ENCODE data around the gene ENO1.

The ENO1 gene

DNA sequence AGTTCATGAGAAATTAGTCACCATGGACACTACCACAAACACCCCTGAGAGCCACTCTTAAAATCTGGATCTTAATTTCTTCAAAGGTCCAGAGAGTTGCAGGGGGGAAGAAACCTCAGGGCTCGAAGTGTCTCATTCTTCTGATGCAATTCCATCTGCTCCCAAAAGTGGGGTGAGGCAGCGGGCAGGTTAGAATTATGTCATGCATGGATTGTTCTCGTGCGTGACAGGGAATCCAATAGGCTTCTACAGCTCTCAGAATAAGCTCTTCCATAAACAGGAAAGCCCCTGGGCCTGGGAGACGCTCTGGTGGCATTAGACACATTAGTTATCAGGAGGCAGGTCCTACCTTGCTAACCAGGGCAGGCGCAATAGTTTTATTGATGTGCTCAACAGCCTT, 8.4 kb downstream of the ENO1 start:
- DNase-seq = no peak

DNA sequence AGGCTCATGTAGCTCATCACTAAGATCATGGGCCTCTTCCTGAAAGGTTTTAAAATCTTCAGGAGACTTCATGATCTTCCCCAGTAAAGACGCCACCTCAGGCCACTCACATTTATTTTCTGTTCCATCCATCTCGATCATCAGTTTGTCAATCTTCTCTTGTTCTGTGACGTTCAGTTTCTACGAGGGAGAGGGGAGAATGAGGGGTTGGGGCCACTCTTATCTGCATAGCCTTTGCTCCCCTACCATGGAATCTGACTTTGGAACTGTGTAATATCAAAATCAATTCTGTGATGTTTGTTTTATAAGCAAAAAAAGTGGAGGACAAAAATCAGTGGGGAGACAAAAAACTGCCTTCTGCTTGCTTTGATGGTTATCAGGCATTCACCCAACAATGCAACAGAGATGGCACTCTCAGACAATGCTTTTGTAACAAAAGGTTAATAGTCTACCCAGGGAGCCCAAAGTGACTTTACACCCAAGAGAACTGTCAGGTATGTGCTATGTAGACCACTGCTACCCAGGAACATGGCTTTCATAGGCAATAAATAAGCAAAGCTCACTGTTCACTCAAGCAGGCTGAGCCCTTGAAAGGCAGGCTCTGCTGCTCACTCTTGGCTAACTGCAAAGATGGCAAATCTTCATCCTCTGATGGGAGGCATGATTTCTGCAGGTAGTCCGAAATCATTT, 10.5 kb downstream of the ENO1 start:
- DNase-seq = no peak

DNA sequence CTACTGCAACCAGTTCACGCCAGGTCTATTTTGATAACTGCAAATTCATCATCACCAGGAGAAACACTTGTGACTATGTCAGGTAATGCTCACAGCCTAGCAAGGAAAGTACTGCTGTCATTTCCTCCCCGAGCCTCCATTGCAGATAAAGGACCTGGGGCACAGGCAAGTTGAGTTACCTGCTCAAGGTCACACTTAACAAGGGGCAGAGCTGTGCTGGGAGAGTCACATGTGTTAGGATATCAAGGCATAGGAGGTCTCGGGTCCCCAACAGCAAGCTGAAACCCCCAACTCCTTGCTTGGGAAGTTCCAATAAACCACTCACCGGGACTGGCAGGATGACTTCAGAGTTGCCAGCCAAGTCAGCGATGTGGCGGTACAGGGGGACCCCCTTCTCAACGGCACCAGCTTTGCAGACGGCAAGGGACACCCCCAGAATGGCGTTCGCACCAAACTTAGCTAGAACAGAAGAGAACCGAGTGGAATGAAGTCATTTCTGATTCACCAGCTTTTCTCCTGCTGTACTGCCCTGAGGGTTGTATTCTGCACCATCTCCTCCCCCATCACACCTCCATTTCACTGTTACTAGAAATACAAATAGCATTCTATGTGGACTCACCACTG, 11.6 kb downstream of the ENO1 start:
- DNase-seq = no peak

DNA sequence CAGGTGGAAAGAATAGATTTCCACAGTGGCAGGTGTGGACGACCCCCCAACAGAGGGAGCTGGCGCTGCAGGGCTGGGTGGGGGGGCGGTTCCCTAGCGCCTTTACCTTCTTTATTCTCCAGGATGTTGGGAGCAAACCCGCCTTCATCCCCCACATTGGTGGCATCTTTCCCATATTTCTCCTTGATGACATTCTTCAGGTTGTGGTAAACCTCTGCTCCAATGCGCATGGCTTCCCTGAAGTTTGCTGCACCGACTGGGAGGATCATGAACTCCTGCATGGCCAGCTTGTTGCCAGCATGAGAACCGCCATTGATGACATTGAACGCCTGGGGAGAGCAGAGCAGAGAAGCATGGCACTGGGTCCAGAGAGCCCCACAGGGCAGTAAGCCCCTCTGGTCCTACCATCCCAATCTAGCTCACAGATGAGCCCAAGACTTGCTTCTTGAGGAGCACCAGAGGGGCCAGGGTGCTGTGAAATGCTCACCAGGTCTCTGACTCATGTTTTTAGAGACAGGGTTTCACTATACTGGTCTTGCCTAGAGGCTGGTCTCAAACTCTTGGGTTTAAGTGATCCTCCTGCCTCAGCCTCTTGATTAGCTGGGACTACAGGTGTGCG, 12.2 kb downstream of the ENO1 start:
- no peak for DNase-seq

DNA sequence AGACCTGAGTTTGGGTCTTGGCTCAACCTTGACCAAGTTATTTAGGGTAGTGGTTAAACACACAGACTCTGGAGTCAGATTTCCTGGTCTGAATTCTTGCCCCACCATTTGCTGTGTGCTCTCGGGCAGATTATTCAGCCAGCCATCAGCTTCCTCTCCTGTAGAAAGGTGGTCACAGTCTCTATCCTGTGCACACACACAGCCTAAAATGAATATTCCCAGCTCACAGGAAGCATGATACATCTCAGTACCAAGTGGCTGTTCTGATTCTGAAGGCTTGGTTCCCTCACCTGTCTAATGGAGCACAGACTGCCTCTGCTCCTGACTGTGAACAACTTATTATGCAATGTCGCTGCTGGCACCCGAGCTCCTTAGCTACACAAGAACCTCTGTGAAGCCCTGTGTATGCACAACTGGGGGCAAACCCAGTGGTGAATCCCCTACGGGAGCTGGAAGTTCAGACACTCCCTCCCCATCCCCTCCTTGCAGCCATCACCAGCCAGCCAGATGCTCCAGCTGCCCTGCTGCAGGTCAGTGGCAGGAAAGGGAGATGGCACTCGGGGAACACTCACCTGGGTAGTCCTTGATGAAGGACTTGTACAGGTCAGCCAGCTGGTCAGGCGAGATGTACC, 13.7 kb downstream of the ENO1 start:
- no peak for DNase-seq

DNA sequence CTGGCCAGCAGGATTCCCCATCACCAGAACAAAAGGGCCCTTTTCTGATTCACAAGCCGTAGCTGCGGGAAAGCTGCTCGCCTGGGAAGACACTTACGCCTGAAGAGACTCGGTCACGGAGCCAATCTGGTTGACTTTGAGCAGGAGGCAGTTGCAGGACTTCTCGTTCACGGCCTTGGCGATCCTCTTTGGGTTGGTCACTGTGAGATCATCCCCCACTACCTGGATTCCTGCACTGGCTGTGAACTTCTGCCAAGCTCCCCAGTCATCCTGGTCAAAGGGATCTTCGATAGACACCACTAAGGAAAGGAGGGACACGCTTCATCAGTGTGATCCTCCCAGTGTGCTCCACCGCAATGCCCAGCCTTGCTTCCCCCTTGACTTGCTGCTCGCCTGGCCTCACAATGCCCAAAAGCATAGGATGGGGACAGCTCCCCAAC, 14.7 kb downstream of the ENO1 start:
- DNase-seq = no peak

DNA sequence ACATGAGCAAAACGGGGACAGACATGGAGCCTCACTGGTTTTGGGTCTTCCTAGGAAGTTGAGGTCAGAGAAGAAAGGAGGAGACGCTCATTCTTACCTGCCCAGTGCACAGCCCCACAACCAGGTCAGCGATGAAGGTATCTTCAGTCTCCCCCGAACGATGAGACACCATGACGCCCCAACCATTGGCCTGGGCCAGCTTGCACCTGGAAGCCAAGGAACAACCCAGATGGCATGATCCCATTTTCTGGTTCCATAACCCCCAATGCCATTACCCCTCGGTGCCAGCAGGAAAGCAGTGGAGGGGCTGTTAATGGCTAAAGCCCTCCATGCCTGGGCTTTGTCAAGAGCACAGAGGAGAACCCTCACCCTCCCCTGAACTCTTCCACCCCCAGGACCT, 15.3 kb downstream of the ENO1 start:
- DNase-seq = no peak

DNA sequence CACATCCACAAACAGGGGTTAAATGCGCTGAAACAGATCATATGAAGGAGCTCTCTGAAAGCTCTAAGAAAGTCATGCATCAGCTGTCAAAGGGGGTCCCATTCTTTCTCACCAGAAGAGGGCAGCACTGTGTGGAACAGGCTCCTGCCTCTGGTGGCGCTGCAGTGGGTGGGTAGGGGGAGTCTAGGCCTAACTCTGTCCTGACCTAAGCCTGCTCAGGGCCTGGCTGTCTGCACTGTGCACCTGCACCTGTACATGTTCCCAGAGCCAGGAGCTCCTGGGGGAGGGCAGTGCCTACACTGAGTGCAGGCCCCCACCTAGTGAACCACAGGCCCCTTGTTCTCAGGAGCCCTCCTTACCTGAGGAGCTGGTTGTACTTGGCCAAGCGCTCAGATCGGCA, 16.0 kb downstream of the ENO1 start:
- DNase-seq = no peak

DNA sequence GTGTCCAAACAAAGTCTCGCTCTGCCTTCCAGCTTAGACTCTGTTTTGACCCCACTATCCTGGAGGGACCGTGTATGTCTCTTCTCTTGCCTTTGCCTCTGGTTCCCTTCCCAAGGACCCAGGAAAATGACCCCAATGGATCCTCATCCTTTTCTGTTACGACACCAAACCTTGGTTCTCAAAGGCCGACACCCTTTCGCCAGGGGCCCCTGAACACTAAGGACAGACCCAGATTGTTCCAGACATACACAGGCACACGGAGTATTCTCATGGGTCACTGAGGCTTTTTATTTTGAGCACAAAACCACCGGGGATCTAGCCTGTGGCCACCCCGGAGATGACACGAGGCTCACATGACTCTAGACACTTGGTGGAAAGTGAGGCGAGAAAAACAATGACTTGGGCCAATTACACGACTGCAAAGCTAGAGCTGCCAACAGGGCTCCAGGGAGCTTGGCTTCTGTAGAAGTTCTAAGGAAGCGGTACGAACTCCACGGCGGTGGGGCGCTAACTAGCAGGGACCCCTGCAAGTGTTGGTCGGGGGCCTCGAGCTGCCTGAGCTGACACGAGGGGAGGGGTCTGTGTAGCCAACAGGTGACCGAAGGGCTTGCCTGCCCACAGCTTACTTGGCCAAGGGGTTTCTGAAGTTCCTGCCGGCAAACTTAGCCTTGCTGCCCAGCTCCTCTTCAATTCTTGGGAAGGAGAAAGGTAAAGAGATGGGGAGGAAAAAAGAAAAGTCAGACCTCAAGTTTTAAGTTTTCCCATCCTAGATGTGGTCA, 17.6 kb downstream of the ENO1 start:
- DNase-seq = no peak

DNA sequence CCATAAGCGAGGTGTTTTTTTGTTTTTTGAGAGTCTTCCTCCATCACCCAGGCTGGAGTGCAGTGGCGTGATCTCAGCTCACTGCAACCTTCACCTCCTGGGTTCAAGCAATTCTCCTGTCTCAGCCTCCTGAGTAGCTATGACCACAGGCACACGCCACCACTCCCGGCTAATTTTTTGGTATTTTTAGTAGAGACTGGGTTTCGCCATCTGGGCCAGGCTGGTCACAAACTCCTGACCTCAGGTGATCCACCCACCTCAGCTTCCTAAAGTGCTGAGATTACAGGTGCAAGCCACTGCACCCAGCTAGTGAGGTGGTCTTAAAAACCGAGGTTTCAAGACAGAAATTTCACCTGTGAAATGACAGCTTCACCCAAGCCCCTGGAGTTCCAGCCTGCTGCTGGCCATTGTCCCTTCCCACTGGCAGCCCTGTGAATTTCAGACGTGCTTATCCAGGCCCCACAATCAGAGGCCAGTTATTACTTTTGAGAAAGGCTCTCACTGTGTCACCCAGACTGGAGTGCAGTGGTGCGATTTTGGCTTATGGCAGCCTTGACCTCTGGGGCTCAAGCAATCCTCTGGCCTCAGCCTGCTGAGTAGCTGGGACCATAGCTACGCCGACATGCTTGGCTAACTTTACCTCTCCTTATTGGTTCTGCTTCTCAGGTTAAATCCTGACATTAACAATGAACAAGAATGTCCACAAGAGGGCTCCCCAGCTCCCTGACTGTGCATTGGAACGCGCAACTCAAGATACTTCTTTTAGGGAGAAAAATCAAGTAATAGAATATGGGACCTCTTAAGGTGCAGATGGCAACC, 19.4 kb downstream of the ENO1 start:
- DNase-seq = no peak

DNA sequence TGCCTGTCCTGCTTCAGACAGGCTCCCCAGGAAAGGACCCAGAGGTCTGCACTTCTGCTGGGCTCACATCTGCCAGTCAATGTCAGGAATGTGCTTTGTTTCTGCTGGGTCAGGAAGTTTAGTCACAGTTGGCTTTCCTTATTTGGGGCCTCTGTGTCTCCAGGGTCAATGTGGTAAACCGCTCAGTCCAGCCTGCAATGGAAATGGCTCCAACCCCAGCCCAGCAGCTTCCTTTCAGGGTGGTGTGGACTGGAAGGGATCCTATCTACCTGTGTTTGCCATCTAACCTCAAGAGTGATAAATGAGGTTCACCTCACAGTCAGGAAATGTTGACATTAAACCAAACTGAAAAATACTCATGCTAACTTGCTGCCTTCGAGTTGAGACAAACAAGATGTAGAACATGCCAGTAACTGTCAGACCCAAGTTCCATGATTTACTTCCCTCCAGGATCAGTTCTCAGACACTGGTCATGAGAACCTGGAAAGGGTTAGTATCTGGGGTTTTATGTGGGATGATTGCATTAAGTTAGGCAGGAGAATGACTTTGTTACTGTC, 20.3 kb downstream of the ENO1 start:
- DNase-seq = no peak

DNA sequence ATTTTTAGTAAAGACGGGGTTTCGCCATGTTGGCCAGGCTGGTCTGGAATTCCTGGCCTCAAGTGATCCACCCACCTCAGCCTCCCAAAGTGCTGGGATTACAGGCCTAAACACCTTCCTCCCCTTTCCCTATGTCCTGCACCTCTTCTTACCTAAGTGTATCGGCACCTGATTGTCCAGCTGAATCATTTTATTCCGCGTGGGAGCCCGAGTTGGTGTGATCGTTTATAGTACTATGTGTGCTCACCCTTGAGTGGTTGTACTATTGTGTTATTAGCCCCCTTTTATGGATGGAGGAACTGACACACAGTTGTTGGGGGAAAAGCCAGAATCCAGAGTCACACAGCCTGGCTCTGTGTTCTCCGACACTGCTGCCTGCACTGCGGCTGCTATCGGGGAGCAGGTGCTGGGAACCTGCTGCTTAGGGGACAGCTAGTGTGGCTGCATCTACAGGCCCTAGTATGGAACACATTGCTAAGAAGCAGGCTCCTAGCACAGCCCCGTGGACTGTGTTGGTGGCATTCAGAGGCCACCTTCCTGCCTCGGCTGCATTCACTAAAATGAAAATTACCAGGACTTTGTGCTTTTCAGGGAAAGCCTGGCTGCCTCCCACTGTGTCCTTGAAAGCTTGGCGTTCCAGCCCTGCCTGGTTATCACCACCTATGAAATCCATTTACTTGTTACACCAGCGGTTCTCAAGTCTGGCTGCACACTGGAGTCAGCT, 21.6 kb downstream of the ENO1 start:
- DNase-seq = no peak

DNA sequence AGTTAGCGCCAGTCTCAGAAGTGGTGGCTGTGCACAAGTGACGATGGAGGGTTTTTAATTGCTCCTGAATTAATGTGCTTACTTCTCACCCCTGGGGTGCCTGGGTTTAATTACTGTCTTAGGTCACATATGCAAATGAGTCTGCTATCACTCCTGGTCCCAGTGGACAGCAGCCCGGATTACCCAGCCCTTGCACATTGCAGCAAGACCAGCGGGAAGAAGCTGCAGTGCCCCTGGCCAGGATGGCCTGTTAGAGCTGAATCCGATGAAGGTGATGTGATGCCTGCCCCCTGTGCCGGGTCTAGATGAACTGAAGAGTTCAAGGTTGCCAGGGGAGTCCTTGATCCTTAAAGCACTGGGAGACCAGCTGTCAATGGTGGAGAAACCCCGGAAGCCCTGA, 24.2 kb downstream of the ENO1 start:
- DNase-seq = no peak

DNA sequence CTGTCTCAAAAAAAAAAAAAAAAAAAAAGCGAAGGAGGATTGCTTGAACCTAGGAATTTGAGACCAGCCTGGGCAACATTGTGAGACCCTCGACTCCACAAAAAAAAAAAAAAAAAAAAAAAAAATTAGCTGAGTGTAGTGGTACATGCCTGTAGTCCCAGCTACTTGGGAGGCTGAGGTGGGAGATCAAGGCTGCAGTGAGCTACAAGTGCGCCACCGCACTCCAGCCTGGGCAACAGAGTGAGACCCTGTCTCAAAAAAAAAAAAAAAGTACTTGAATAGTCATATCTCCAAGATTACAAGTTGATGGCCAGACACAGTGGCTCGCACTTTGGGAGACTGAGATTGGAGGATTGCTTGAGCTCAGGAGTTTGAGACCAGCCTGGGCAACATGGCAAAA, 27.4 kb downstream of the ENO1 start:
- no peak for DNase-seq

DNA sequence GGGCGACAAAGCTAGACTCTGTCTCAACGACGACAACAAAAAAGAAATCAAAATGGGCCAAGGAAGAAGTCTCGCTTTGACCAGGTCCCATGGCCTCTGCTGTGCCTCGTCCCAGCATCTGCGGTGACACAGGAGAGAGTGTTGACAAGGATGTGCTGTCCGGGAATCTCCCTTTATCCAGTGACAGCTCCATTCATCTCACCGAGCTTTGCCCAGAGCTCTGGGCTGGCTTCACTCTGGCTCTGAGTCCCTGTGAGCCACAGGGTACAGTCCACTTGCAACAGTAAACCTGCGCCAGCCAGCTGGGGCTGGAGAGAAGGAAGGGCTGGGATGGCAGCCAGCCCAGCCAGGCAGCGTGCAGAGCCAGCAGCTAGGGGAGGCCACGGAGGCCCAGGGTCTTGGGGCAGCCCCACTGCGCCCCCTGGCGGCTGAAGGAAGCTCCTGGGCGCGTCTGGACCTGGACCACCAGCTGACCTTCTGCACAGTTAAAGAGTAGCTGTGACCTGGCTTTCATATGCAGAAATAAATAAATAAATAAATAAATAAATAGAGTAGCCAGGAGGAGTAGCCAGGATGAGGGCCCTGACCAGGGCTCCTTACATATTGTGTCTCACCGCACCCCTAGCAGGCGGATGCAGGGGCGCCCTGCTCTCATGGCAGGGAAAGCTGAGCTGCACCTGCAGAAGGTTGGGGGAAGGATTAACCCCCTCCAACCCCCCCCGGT, 29.7 kb downstream of the ENO1 start:
- DNase-seq = peak; percentile 67

DNA sequence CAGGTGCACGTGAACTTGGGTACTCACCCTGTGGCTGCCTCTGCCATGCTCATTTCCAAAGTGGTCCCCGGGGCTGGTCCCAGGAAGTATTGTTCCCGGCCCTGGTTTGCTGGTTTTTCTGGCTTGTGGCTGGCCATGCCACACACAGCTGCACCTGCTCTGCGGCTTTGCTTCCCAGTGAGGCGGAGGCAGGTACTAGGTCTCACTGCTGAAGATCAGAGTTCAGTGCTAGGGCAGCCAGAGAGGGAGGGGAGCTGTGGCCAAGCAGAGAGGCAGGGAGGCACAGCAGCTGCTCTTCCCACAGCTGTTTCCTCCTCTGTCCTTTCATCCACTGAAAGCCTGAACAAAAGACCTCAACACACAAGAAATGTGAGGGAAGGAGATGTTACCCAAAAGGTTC, 30.5 kb downstream of the ENO1 start:
- no peak for DNase-seq

DNA sequence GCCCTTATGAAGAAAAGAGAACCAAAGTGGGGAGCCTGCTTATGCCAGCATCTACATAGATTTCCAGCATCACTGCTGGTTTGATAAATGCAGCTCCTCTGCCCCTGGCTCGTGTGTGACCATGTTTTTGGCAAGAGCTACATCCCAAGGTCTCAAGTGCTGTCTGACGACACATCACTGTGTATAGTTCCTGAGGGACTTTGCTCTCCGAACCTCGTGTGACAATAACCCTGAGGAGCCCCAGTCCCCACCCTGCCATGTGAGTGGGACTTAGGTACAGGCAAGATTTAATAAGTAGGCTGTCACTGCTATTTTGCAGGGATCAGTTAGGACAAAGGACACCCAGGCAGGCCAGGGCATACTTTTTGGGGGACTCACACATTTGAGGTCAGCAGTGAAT, 32.2 kb downstream of the ENO1 start:
- DNase-seq = no peak

DNA sequence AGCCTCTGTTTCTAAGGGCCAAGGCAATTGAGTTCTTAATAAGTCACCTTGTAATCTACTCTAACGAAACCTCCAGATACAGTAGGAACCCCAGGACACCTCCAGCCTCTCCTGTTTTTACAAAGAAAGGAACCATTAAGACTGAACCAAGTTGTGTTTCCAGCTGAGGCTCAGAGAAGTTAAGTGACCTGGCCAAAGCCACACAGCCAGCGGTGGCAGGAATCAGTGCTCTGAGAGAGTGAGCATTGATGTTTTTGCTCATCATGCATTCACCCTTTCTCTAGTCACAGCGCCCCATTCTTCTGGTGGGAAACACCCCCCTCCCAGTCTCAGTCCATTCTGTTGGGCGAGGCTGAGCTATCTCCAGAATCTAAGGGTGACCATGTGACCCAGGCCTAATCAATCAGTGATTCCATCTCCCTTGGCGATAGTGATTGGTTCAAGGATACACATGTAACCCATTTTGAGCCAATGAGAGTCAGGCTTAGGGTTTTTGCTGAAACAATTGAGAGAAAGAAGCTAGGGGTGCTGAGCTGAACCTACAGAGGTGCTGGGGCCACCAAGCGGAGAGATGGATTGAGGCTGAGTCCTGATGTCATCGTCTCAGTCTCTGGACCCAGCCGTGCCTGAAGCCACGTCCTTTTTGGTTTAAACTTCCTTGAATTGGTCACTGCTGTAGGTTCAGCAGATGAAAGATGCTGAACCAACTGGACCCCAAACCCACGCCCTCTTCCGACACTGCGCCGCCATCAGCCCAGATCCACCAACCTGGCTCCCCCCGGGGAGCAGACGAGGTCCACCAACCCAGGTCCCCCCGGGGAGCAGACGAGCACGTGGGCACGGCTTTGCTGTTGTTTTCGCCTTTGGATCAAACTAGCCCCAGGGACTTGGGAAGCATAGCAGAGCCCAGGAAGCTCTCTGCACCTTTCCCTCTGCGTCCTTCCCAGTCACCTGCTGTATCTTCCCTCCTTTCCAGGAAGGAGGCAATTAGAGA, 33.1 kb downstream of the ENO1 start:
- no peak for DNase-seq

DNA sequence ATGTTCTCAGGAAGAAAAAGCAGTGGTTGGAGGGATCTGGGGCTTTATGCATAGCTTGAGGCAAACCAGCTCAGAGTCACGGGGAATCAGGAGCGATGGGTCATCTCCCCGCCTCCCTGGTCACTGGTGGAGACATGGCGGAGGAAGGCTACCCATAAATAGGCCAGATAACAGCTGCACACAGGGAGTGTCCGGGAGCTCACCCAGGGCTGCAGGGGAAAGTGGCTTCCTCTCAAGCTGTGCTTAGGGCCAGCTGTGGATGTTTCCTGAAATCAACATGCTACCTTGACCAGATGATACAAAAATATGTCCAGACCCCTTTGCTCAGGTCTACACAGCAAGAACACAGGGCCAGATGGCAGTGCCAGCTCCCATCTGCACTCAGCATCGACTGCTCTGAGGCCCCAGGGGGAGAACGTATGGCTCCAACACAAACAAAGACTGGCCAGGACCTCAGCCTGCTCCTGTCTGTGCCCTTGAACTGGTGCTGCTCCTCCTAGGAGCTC, 33.9 kb downstream of the ENO1 start:
- DNase-seq = no peak
